T-helper 2 cell treated with Interferon-gamma antibody and Interleukin-4, amounts not matched to agents 5 μg/mL and 100 μg/mL, for 36 hours (primary cell): ENCODE data around the gene PACSIN1.
"Not testable (repeated sequence)": the region's sequence is repeated elsewhere in the genome, so short reads cannot be mapped to it uniquely, and the experiment has no call there.

Experiments used
- DNase-seq: peaks from one replicate; pipeline ENCODE4 v3.0.0; 2021; ENCODE audit warnings: low spot score
- H3K27ac Mint-ChIP-seq: one replicate; pipeline ENCODE4 v1.8.0; 2021; ENCODE audit warnings: mild to moderate bottlenecking, mixed read lengths
- H3K27me3 Mint-ChIP-seq: one replicate; pipeline ENCODE4 v1.8.0; 2021; ENCODE audit warnings: low read depth, mixed read lengths
- H3K36me3 Mint-ChIP-seq: one replicate; pipeline ENCODE4 v1.8.0; 2021; ENCODE audit warnings: low read depth, mixed read lengths
- H3K4me1 Mint-ChIP-seq: one replicate; pipeline ENCODE4 v1.8.0; 2021; ENCODE audit warnings: low read depth, mixed read lengths
- H3K4me3 Mint-ChIP-seq: one replicate; pipeline ENCODE4 v1.8.0; 2022; ENCODE audit warnings: mild to moderate bottlenecking, moderate library complexity, mixed read lengths
- H3K9me3 Mint-ChIP-seq: one replicate; pipeline ENCODE4 v1.8.0; 2021; ENCODE audit warnings: mixed read lengths

The PACSIN1 gene

GRCh38 chr6:34485321-34486060 lies 19.6 kb downstream of the PACSIN1 start:
- Mint-ChIP-seq H3K4me1 (peaks cover 19% of the 10 kb centered on the region), H3K4me3 (no peak overlapping the region), H3K9me3 (no peaks in the 10 kb centered on the region), H3K27ac (peak overlapping the region; percentile 63), H3K27me3 (no peaks in the 10 kb centered on the region), H3K36me3 (no peaks in the 10 kb centered on the region)
- DNase-seq, result no peak

GRCh38 chr6:34486106-34486740 lies 20.3 kb downstream of the PACSIN1 start:
- Mint-ChIP-seq H3K4me3 (no peak overlapping the region), H3K9me3 (no peaks in the 10 kb centered on the region), H3K27me3 (no peaks in the 10 kb centered on the region), H3K36me3 (no peaks in the 10 kb centered on the region), H3K4me1 (peaks cover 19% of the 10 kb centered on the region), H3K27ac (peak overlapping the region; percentile 35)
- no peak for DNase-seq

- not testable (repeated sequence) for H3K27me3 Mint-ChIP-seq, DNase-seq, H3K27ac Mint-ChIP-seq, H3K36me3 Mint-ChIP-seq, H3K4me3 Mint-ChIP-seq, H3K9me3 Mint-ChIP-seq
- peaks cover 19% of the 10 kb centered on the region for H3K4me1 Mint-ChIP-seq
These were observed 21.0 kb downstream of the PACSIN1 start for GRCh38 chr6:34486886-34487285.

GRCh38 chr6:34487536-34487935 lies 21.7 kb downstream of the PACSIN1 start:
- Mint-ChIP-seq H3K27ac (no peak overlapping the region), H3K4me3 (no peak overlapping the region), H3K36me3 (no peaks in the 10 kb centered on the region), H3K9me3 (no peaks in the 10 kb centered on the region), H3K27me3 (no peaks in the 10 kb centered on the region), H3K4me1 (peaks cover 19% of the 10 kb centered on the region)
- DNase-seq, result no peak

GRCh38 chr6:34489207-34489805 lies 23.4 kb downstream of the PACSIN1 start:
- H3K27ac Mint-ChIP-seq, result no peak overlapping the region
- H3K4me1 Mint-ChIP-seq, result peaks cover 14% of the 10 kb centered on the region
- H3K27me3 Mint-ChIP-seq, result no peaks in the 10 kb centered on the region
- no peak overlapping the region for H3K4me3 Mint-ChIP-seq
- no peaks in the 10 kb centered on the region for H3K36me3 Mint-ChIP-seq
- H3K9me3 Mint-ChIP-seq, result no peaks in the 10 kb centered on the region
- no peak for DNase-seq

GRCh38 chr6:34490390-34491090 lies 24.7 kb downstream of the PACSIN1 start:
- H3K27ac Mint-ChIP-seq, result no peak overlapping the region
- H3K9me3 Mint-ChIP-seq, result no peaks in the 10 kb centered on the region
- peaks cover 3% of the 10 kb centered on the region for H3K4me1 Mint-ChIP-seq
- no peaks in the 10 kb centered on the region for H3K27me3 Mint-ChIP-seq
- H3K36me3 Mint-ChIP-seq, result no peaks in the 10 kb centered on the region
- no peak overlapping the region for H3K4me3 Mint-ChIP-seq
- no peak for DNase-seq

- Mint-ChIP-seq H3K27me3 (no peaks in the 10 kb centered on the region), H3K4me3 (no peak overlapping the region), H3K36me3 (no peaks in the 10 kb centered on the region), H3K27ac (no peak overlapping the region), H3K9me3 (no peaks in the 10 kb centered on the region), H3K4me1 (no peaks in the 10 kb centered on the region)
- DNase-seq, result no peak
These were observed 25.2 kb downstream of the PACSIN1 start for GRCh38 chr6:34491091-34491430.

GRCh38 chr6:34493344-34493743 lies 27.5 kb downstream of the PACSIN1 start:
- DNase-seq, result no peak
- Mint-ChIP-seq H3K4me3 (no peak overlapping the region), H3K4me1 (no peaks in the 10 kb centered on the region)

GRCh38 chr6:34494973-34495372 lies 29.1 kb downstream of the PACSIN1 start:
- Mint-ChIP-seq H3K36me3 (no peaks in the 10 kb centered on the region), H3K4me1 (no peaks in the 10 kb centered on the region), H3K27ac (no peak overlapping the region), H3K27me3 (no peaks in the 10 kb centered on the region), H3K4me3 (no peak overlapping the region), H3K9me3 (no peaks in the 10 kb centered on the region)
- no peak for DNase-seq

More at GRCh38 chr6:34493344-34493743, 27.5 kb downstream of the PACSIN1 start:
- Mint-ChIP-seq H3K9me3 (no peaks in the 10 kb centered on the region), H3K27ac (no peak overlapping the region), H3K27me3 (no peaks in the 10 kb centered on the region), H3K36me3 (no peaks in the 10 kb centered on the region)

GRCh38 chr6:34496103-34496685 lies 30.3 kb downstream of the PACSIN1 start:
- H3K27me3 Mint-ChIP-seq, result no peaks in the 10 kb centered on the region
- H3K36me3 Mint-ChIP-seq, result no peaks in the 10 kb centered on the region
- no peak overlapping the region for H3K27ac Mint-ChIP-seq
- H3K9me3 Mint-ChIP-seq, result no peaks in the 10 kb centered on the region
- no peak for DNase-seq
- no peak overlapping the region for H3K4me3 Mint-ChIP-seq
- H3K4me1 Mint-ChIP-seq, result no peaks in the 10 kb centered on the region

- Mint-ChIP-seq H3K36me3 (no peaks in the 10 kb centered on the region), H3K4me3 (no peak overlapping the region), H3K27me3 (no peaks in the 10 kb centered on the region), H3K9me3 (no peaks in the 10 kb centered on the region), H3K4me1 (no peaks in the 10 kb centered on the region), H3K27ac (no peak overlapping the region)
- DNase-seq, result no peak
These were observed 31.5 kb downstream of the PACSIN1 start for GRCh38 chr6:34497411-34497810.

GRCh38 chr6:34506718-34507117 lies 40.8 kb downstream of the PACSIN1 start:
- Mint-ChIP-seq H3K27me3 (no peaks in the 10 kb centered on the region), H3K36me3 (no peaks in the 10 kb centered on the region), H3K4me3 (no peak overlapping the region), H3K9me3 (peaks cover 6% of the 10 kb centered on the region), H3K27ac (no peak overlapping the region), H3K4me1 (no peaks in the 10 kb centered on the region)
- DNase-seq, result no peak

GRCh38 chr6:34508425-34508824 lies 42.5 kb downstream of the PACSIN1 start:
- DNase-seq, result no peak
- Mint-ChIP-seq H3K4me1 (no peaks in the 10 kb centered on the region), H3K4me3 (no peak overlapping the region), H3K27me3 (peaks cover 2% of the 10 kb centered on the region), H3K9me3 (peaks cover 6% of the 10 kb centered on the region), H3K27ac (no peak overlapping the region), H3K36me3 (no peaks in the 10 kb centered on the region)

GRCh38 chr6:34509782-34510181 lies 43.9 kb downstream of the PACSIN1 start:
- Mint-ChIP-seq H3K27ac (no peak overlapping the region), H3K27me3 (peaks cover 11% of the 10 kb centered on the region), H3K4me3 (no peak overlapping the region), H3K36me3 (no peaks in the 10 kb centered on the region), H3K4me1 (no peaks in the 10 kb centered on the region), H3K9me3 (peaks cover 6% of the 10 kb centered on the region)
- DNase-seq, result no peak
